HCT116 (cell line): ENCODE data around the gene TADA2B. TPM values are rescaled to one million over a fixed set of nuclear protein-coding genes. Genes with fewer than 3 reads are reported as not detected.

Experiments used
- ATAC-seq: fragments of 200-7000 bp; cut with Tn5 transposase; 2 replicates; pipeline ENCODE4 v1.9.1; 2020; ENCODE audit warnings: mild to moderate bottlenecking, moderate library complexity
- BruUV-seq: library from RNA; stranded (reverse); fragments of 400-500 nt; replicated peaks from 2 replicates; lab custom pipeline; 2021; lab: Mats Ljungman, UMichigan
- CTCF ChIA-PET: fragments of 300-600 bp; sonication (Branson Sonifier 250); formaldehyde crosslinking; loops from one replicate; lab custom pipeline; 2021; ENCODE audit warnings: antibody characterized with exemption; lab: Charles Lee
- POLR2A ChIA-PET: fragments of 300-600, 350-600 bp; sonication (Branson Sonifier 250); formaldehyde crosslinking; loops from one replicate; lab custom pipeline; 2021; ENCODE audit warnings: antibody characterized with exemption; lab: Charles Lee
- RAD21 ChIA-PET, 2 experiments: fragments of 300-600 bp; sonication (Branson Sonifier 250); formaldehyde crosslinking; loops; one replicate each; lab custom pipeline; 2023; ENCODE audit warnings: low total read pairs in 2 of 2; ENCODE audit not compliant: uncharacterized antibody in 2 of 2, unreplicated experiment in 2 of 2, low non-redundant PET in 1 of 2; lab: Charles Lee
- DNase-seq: peaks from one replicate; pipeline ENCODE4 v3.0.0-alpha.2; 2010; ENCODE audit warnings: low read depth, low spot score
- H2AFZ ChIP-seq: fragments of 200-600 bp; shearing (Covaris generic), sonication (generic); 2 replicates; pipeline ENCODE4 v1.6.1; 2017; ENCODE audit warnings: low read depth, mixed run types, mixed read lengths, antibody characterized with exemption, low read length; ENCODE audit not compliant: poor library complexity, severe bottlenecking
- H3K27ac ChIP-seq: 2 replicates; pipeline ENCODE4 v1.5.1; 2012; ENCODE audit warnings: low read depth, low read length
- H3K27me3 ChIP-seq: fragments of 200-600 bp; sonication (generic); 2 replicates; pipeline ENCODE4 v1.6.1; 2016; ENCODE audit warnings: mixed run types, low read length, mixed read lengths; ENCODE audit not compliant: insufficient read depth
- H3K36me3 ChIP-seq, 2 experiments: fragments of 200-500 bp in 1 of 2; fragments of 200-600 bp in 1 of 2; sonication (Bioruptor generic) in 1 of 2; sonication (generic) in 1 of 2; 2 replicates each; pipeline versions ENCODE4 v1.5.1 to v1.6.1; 2014 to 2016; ENCODE audit warnings: low read length in 2 of 2, inconsistent platforms in 1 of 2, mixed read lengths in 1 of 2, mixed run types in 1 of 2; ENCODE audit not compliant: insufficient read depth in 2 of 2, control insufficient read depth in 1 of 2
- H3K4me1 ChIP-seq, 2 experiments: fragments of 200-600 bp in 1 of 2; sonication (generic) in 1 of 2; 2 replicates each; pipeline versions ENCODE4 v1.5.1 to v1.6.1; 2012 to 2017; ENCODE audit warnings: low read length in 2 of 2, inconsistent platforms in 1 of 2, mild to moderate bottlenecking in 1 of 2, mixed read lengths in 1 of 2, mixed run types in 1 of 2, moderate library complexity in 1 of 2; ENCODE audit not compliant: insufficient read depth in 2 of 2, control insufficient read depth in 1 of 2
- H3K4me2 ChIP-seq: fragments of 200-600 bp; sonication (generic); 2 replicates; pipeline ENCODE4 v1.6.1; 2017; ENCODE audit warnings: mixed run types, low read length, mixed read lengths
- H3K4me3 ChIP-seq, 2 experiments: fragments of 200-600 bp in 1 of 2; sonication (generic) in 1 of 2; replicated peaks in 1 of 2; 2 replicates each; pipeline ENCODE4 v1.5.1; 2011 to 2016; ENCODE audit warnings: low read length in 2 of 2, control low read depth in 1 of 2, low read depth in 1 of 2, mild to moderate bottlenecking in 1 of 2, mixed read lengths in 1 of 2, mixed run types in 1 of 2
- H3K79me2 ChIP-seq: fragments of 200-600 bp; sonication (generic); 2 replicates; pipeline ENCODE4 v1.6.1; 2017; ENCODE audit warnings: mild to moderate bottlenecking, mixed run types, low read length, moderate library complexity, mixed read lengths; ENCODE audit not compliant: insufficient read depth
- H3K9ac ChIP-seq: fragments of 200-600 bp; sonication (generic); 2 replicates; pipeline ENCODE4 v1.6.1; 2016; ENCODE audit warnings: low read length, mixed read lengths
- H3K9me2 ChIP-seq: fragments of 200-600 bp; sonication (generic), shearing (Covaris generic); 2 replicates; pipeline ENCODE4 v1.6.1; 2017; ENCODE audit warnings: mixed run types, mild to moderate bottlenecking, moderate library complexity; ENCODE audit not compliant: insufficient read depth
- H3K9me3 ChIP-seq, 2 experiments: fragments of 200-500 bp in 1 of 2; fragments of 200-600 bp in 1 of 2; sonication (Bioruptor generic) in 1 of 2; sonication (generic) in 1 of 2; 2 replicates each; pipeline ENCODE4 v1.6.1; 2014 to 2017; ENCODE audit warnings: low read length in 2 of 2, mixed read lengths in 2 of 2, inconsistent platforms in 1 of 2, low read depth in 1 of 2, mild to moderate bottlenecking in 1 of 2, mixed run types in 1 of 2, moderate library complexity in 1 of 2; ENCODE audit not compliant: control insufficient read depth in 1 of 2, insufficient read depth in 1 of 2
- H4K20me1 ChIP-seq: fragments of 200-600 bp; sonication (generic), shearing (Covaris generic); 2 replicates; pipeline ENCODE4 v1.6.1; 2017; ENCODE audit warnings: mixed run types, mild to moderate bottlenecking, moderate library complexity; ENCODE audit not compliant: insufficient read depth
- ATF3 ChIP-seq: IDR thresholded peaks from 2 replicates; pipeline ENCODE4 v1.6.1; 2012
- CBX3 ChIP-seq: IDR thresholded peaks from 2 replicates; pipeline ENCODE4 v1.6.1; 2012; ENCODE audit warnings: low read depth
- CEBPB ChIP-seq: IDR thresholded peaks from 2 replicates; pipeline ENCODE4 v1.6.1; 2012; ENCODE audit warnings: low read depth
- CTCF ChIP-seq, 3 experiments: fragments of 200-600 bp in 1 of 3; sonication (generic) in 1 of 3; IDR thresholded peaks in 2 of 3; conservative IDR thresholded peaks in 1 of 3; 2 replicates each; pipeline ENCODE4 v1.5.1; 2012 to 2017; ENCODE audit warnings: low read depth in 2 of 3, low read length in 2 of 3, antibody characterized with exemption in 1 of 3, borderline replicate concordance in 1 of 3, control low read depth in 1 of 3, mild to moderate bottlenecking in 1 of 3, mixed read lengths in 1 of 3, mixed run types in 1 of 3, moderate library complexity in 1 of 3; ENCODE audit not compliant: insufficient read depth in 1 of 3
- EGR1 ChIP-seq: IDR thresholded peaks from 2 replicates; pipeline ENCODE4 v1.6.1; 2012; ENCODE audit warnings: low read depth
- ELF1 ChIP-seq: IDR thresholded peaks from 2 replicates; pipeline ENCODE4 v1.6.1; 2012; ENCODE audit warnings: low read depth, borderline replicate concordance
- EZH2 ChIP-seq: fragments of 200-600 bp; sonication (generic); IDR thresholded peaks from 2 replicates; pipeline ENCODE4 v1.6.1; 2017; ENCODE audit warnings: antibody characterized with exemption, mixed run types
- FOSL1 ChIP-seq: IDR thresholded peaks from 2 replicates; pipeline ENCODE4 v1.6.1; 2012; ENCODE audit warnings: low read depth
- JUND ChIP-seq: IDR thresholded peaks from 2 replicates; pipeline ENCODE4 v1.6.1; 2012
- MAX ChIP-seq: IDR thresholded peaks from 2 replicates; pipeline ENCODE4 v1.6.1; 2012
- POLR2A ChIP-seq: IDR thresholded peaks from 2 replicates; pipeline ENCODE4 v1.7.0; 2011; ENCODE audit warnings: borderline replicate concordance; ENCODE audit not compliant: insufficient read depth, insufficient read length; ENCODE audit errors: extremely low read depth
- POLR2AphosphoS5 ChIP-seq: IDR thresholded peaks from 2 replicates; pipeline ENCODE4 v1.6.1; 2011; ENCODE audit warnings: mild to moderate bottlenecking, low read depth, low read length, moderate library complexity
- RAD21 ChIP-seq: IDR thresholded peaks from 2 replicates; pipeline ENCODE4 v1.6.1; 2012; ENCODE audit warnings: low read depth, mild to moderate bottlenecking
- REST ChIP-seq: IDR thresholded peaks from 2 replicates; pipeline ENCODE4 v1.6.1; 2012; ENCODE audit warnings: low read depth
- SIN3A ChIP-seq: IDR thresholded peaks from 2 replicates; pipeline ENCODE4 v1.6.1; 2012; ENCODE audit warnings: low read depth
- SP1 ChIP-seq: IDR thresholded peaks from 2 replicates; pipeline ENCODE4 v1.6.1; 2012; ENCODE audit warnings: low read depth
- SRF ChIP-seq: IDR thresholded peaks from 2 replicates; pipeline ENCODE4 v1.6.1; 2012; ENCODE audit warnings: low read depth
- TCF7L2 ChIP-seq: IDR thresholded peaks from 2 replicates; pipeline ENCODE4 v1.7.0; 2011; ENCODE audit warnings: borderline replicate concordance, inconsistent platforms; ENCODE audit not compliant: insufficient read depth, insufficient read length; ENCODE audit errors: extremely low read depth
- YY1 ChIP-seq: IDR thresholded peaks from 2 replicates; pipeline ENCODE4 v1.6.1; 2011; ENCODE audit warnings: low read length, low read depth, moderate library complexity, mild to moderate bottlenecking; ENCODE audit not compliant: insufficient replicate concordance; ENCODE audit errors: extremely low read depth
- ZFX ChIP-seq: fragments of 450-650 bp; IDR thresholded peaks from 2 replicates; pipeline ENCODE4 v1.6.1; 2017
- ZNF274 ChIP-seq: fragments of 200-500 bp; sonication (Bioruptor generic); IDR thresholded peaks from 2 replicates; pipeline ENCODE4 v1.6.1; 2014; ENCODE audit warnings: mild to moderate bottlenecking, low read depth, low read length, inconsistent platforms
- intact Hi-C: fragments of 100-400 bp; cut with micrococcal nuclease; formaldehyde crosslinking; loops from 2 replicates; pipeline ENCODE4 v1.10.0; 2022
- total RNA-seq: library from RNA; stranded (reverse); gene quantifications from one replicate; pipeline ENCODE4 v1.2.1, GENCODE V29; 2021; ENCODE audit not compliant: unreplicated experiment

The TADA2B gene
- total RNA-seq, 1 experiment from 2014 or later = 13.4 TPM

- intact Hi-C loops = loop anchor here (1.0 to 5.0 kb wide), 4 partner anchors 97 to 804 kb away; partner anchors contain the start of gene WFS1
- Histone ChIP-seq H3K9ac (no peak overlapping the region), H2AFZ (peak overlapping the region; percentile 96), H3K27ac (no peak overlapping the region), H3K4me2 (peak overlapping the region; percentile 58), H3K4me3 (no peak overlapping the region), H3K9me3 (no peaks in the 10 kb centered on the region), H3K36me3 (peaks cover 4 to 10% of the 10 kb centered on the region in 2 experiments; a peak in 2 of 4 replicates), H4K20me1 (no peaks in the 10 kb centered on the region), H3K27me3 (no peaks in the 10 kb centered on the region), H3K4me1 (peaks cover 11 to 39% of the 10 kb centered on the region in 2 experiments; a peak in 3 of 4 replicates), H3K9me2 (no peaks in the 10 kb centered on the region), H3K79me2 (peaks cover 20% of the 10 kb centered on the region)
- peak; percentile 79 for DNase-seq
- ChIA-PET CTCF (interaction anchor here (0.6 to 2.6 kb wide), 17 partner anchors 9 to 351 kb away, joined by 3 to 12 read pairs (median 6); partner anchors contain the start of genes TADA2B and TBC1D14), POLR2A (interaction anchor here (0.6 to 1.0 kb wide), 2 partner anchors 28 to 397 kb away, joined by 3 to 4 read pairs; partner anchors contain the start of gene TADA2B), RAD21 (interaction anchor here (0.8 to 1.0 kb wide), 2 partner anchors 57 to 197 kb away, joined by 3 read pairs; no protein-coding TSS in a partner anchor)
- TF ChIP-seq JUND (no peak), CEBPB (no peak), RAD21 (no peak), SP1 (no peak), ATF3 (no peak), EZH2 (no peak), REST (no peak), FOSL1 (no peak), YY1 (peak; percentile 56), POLR2AphosphoS5 (no peak), EGR1 (no peak), MAX (no peak), CTCF (IDR thresholded peaks at IDR 0.05 in 2 of 3, conservative IDR thresholded peaks at IDR 0.05 in 1 of 3; ENCODE audit: borderline replicate concordance in 1 of 3, insufficient read depth in 1 of 3, low read depth in 2 of 3, low read length in 2 of 3) (peak in 2 of 3 experiments; percentile 98; a peak in 4 of 6 replicates), ZNF274 (no peak), CBX3 (no peak), TCF7L2 (peak; percentile 86), SRF (no peak), POLR2A (no peak), ZFX (no peak), SIN3A (no peak), ELF1 (no peak)
- no TSS peak for BruUV-seq
- ATAC-seq = peak; percentile 54
Measured at GRCh38 chr4:7070729-7071511, 27.7 kb downstream of the TADA2B start.
